Measurements from ENCODE around the gene RALGPS2. TPM values are rescaled to one million over a fixed set of nuclear protein-coding genes. Genes with fewer than 3 reads are reported as not detected.

RALGPS2 gene
- total and polyA plus RNA-seq, 9 of the 15 experiments (the other 6 are each of a cell fraction or from before 2014, with no cell fraction given) = 0.28 to 6.5 (median 2.6) TPM

- ChIA-PET CTCF (ENCODE audit: low intra/inter-chr PET ratio) (interaction anchor here (0.5 kb wide), 1 partner anchor 22 kb away, joined by 3 read pairs; no protein-coding TSS in a partner anchor), POLR2A (interaction anchor here (0.5 kb wide), 1 partner anchor 406 kb away, joined by 3 read pairs; no protein-coding TSS in a partner anchor)
- TF ChIP-seq NFXL1 (CRISPR knock-in tag; IDR thresholded peaks at IDR 0.05) (no peak), BHLHE40 (IDR thresholded peaks at IDR 0.05; ENCODE audit: low read length) (no peak), ILF3 (IDR thresholded peaks at IDR 0.05; ENCODE audit: borderline replicate concordance) (no peak), ARHGAP35 (IDR thresholded peaks at IDR 0.05; ENCODE audit: partially characterized antibody) (no peak), EGR1 (conservative IDR thresholded peaks at IDR 0.05) (no peak)
- TF ChIP-seq, protein P1, sequence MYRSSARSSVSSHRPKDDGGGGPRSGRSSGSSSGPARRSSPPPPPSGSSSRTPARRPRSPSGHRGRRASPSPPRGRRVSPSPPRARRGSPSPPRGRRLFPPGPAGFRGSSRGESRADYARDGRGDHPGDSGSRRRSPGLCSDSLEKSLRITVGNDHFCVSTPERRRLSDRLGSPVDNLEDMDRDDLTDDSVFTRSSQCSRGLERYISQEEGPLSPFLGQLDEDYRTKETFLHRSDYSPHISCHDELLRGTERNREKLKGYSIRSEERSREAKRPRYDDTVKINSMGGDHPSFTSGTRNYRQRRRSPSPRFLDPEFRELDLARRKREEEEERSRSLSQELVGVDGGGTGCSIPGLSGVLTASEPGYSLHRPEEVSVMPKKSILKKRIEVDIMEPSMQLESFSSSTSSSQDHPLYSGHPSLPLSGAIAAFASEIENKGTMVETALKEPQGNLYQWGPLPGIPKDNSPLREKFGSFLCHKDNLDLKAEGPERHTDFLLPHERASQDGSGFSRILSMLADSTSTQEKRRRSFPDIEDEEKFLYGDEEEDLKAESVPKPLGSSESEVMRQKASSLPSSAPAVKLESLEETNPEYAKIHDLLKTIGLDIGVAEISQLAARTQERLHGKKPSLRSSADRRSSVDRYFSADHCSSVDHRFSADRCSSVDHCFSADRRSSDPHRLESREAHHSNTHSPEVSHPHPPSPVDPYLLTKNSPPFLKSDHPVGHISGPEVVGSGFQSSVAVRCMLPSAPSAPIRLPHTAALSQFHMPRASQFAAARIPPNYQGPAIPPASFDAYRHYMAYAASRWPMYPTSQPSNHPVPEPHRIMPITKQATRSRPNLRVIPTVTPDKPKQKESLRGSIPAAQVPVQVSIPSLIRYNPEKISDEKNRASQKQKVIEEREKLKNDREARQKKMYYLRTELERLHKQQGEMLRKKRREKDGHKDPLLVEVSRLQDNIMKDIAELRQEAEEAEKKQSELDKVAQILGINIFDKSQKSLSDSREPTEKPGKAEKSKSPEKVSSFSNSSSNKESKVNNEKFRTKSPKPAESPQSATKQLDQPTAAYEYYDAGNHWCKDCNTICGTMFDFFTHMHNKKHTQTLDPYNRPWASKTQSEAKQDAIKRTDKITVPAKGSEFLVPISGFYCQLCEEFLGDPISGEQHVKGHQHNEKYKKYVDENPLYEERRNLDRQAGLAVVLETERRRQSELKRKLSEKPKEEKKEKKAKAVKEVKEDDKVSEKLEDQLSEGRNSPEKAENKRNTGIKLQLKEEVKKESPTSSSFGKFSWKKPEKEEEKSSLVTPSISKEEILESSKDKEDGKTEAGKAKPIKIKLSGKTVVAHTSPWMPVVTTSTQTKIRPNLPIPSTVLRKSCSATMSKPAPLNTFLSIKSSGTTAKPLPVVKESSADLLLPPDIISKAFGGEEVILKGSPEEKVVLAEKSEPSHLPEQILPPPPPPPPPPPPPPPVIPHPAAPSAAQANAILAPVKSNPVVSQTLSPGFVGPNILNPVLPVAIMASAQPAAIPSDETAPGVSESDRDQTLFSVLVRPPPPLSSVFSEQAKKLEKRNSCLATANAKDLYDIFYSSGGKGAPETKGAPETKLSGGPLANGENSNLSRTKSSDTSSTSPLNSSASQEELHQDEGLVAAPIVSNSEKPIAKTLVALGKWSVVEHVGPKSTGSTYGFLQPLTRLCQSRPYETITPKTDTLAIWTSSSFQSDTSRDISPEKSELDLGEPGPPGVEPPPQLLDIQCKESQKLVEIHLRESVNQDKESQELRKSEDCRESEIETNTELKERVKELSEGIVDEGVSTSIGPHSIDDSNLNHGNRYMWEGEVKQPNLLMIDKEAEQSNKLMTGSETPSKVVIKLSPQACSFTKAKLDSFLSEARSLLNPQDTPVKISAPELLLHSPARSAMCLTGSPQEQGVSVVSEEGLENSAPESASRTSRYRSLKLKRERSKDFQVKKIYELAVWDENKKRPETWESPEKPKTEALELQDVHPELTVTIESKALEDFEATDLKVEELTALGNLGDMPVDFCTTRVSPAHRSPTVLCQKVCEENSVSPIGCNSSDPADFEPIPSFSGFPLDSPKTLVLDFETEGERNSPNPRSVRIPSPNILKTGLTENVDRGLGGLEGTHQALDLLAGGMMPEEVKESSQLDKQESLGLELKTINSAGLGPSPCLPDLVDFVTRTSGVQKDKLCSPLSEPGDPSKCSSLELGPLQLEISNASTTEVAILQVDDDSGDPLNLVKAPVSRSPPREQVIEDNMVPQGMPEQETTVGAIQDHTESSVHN (IDR thresholded peaks at IDR 0.05; ENCODE audit: borderline replicate concordance in 1 of 2, low read depth in 1 of 2) = no peak
- TF ChIP-seq, protein P2, sequence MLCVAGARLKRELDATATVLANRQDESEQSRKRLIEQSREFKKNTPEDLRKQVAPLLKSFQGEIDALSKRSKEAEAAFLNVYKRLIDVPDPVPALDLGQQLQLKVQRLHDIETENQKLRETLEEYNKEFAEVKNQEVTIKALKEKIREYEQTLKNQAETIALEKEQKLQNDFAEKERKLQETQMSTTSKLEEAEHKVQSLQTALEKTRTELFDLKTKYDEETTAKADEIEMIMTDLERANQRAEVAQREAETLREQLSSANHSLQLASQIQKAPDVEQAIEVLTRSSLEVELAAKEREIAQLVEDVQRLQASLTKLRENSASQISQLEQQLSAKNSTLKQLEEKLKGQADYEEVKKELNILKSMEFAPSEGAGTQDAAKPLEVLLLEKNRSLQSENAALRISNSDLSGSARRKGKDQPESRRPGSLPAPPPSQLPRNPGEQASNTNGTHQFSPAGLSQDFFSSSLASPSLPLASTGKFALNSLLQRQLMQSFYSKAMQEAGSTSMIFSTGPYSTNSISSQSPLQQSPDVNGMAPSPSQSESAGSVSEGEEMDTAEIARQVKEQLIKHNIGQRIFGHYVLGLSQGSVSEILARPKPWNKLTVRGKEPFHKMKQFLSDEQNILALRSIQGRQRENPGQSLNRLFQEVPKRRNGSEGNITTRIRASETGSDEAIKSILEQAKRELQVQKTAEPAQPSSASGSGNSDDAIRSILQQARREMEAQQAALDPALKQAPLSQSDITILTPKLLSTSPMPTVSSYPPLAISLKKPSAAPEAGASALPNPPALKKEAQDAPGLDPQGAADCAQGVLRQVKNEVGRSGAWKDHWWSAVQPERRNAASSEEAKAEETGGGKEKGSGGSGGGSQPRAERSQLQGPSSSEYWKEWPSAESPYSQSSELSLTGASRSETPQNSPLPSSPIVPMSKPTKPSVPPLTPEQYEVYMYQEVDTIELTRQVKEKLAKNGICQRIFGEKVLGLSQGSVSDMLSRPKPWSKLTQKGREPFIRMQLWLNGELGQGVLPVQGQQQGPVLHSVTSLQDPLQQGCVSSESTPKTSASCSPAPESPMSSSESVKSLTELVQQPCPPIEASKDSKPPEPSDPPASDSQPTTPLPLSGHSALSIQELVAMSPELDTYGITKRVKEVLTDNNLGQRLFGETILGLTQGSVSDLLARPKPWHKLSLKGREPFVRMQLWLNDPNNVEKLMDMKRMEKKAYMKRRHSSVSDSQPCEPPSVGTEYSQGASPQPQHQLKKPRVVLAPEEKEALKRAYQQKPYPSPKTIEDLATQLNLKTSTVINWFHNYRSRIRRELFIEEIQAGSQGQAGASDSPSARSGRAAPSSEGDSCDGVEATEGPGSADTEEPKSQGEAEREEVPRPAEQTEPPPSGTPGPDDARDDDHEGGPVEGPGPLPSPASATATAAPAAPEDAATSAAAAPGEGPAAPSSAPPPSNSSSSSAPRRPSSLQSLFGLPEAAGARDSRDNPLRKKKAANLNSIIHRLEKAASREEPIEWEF (CRISPR knock-in tag; IDR thresholded peaks at IDR 0.05) = no peak
- TF ChIP-seq, protein P3, sequence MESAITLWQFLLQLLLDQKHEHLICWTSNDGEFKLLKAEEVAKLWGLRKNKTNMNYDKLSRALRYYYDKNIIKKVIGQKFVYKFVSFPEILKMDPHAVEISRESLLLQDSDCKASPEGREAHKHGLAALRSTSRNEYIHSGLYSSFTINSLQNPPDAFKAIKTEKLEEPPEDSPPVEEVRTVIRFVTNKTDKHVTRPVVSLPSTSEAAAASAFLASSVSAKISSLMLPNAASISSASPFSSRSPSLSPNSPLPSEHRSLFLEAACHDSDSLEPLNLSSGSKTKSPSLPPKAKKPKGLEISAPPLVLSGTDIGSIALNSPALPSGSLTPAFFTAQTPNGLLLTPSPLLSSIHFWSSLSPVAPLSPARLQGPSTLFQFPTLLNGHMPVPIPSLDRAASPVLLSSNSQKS (CRISPR knock-in tag; IDR thresholded peaks at IDR 0.05) = no peak
These were observed 221.4 kb downstream of the RALGPS2 start for GRCh38 chr1:178946416-178946815.

More at GRCh38 chr1:178946416-178946815, 221.4 kb downstream of the RALGPS2 start:
- in situ Hi-C loops (cut with MboI) (no loop called here), intact Hi-C loops (cut with micrococcal nuclease) (no loop called here)
- H3K27ac ChIP-seq (ENCODE audit: extremely low read depth, low read depth, low read length) = no peak overlapping the region
- no peak for DNase-seq (ENCODE audit: extremely low read depth in 1 of 4, low spot score in 3 of 4)
- H2AFZ ChIP-seq (ENCODE audit: low read depth, low read length) = no peak overlapping the region
- H3K9ac ChIP-seq (ENCODE audit: insufficient read depth in 1 of 2, low read depth in 2 of 2, low read length in 2 of 2) = 0 out of 4 replicates have a peak overlapping the region, but pooled peaks of 1 of the 2 experiments have one; percentile 29
- 2% methylated on average over 13 of the region's 13 CpGs for whole genome bisulfite sequencing (ENCODE audit: insufficient coverage, low coverage, missing lambda C conversion rate)
- BruUV-seq (replicated peaks) = no TSS peak
- no peak overlapping the region for H3K4me3 ChIP-seq
- peak; percentile 17; the same call in 1 of the 3 replicates for ATAC-seq
- no peaks in the 10 kb centered on the region for H3K9me1 ChIP-seq (ENCODE audit: control insufficient read depth, insufficient read depth, low read length)
- H3K9me3 ChIP-seq (replicated peaks; ENCODE audit: control insufficient read depth, insufficient read depth, low read depth, low read length) = no peaks in the 10 kb centered on the region
- H3K27me3 ChIP-seq (ENCODE audit: control insufficient read depth in 2 of 2, insufficient read depth in 2 of 2, low read length in 2 of 2) = peaks cover 53 to 63% of the 10 kb centered on the region in 2 experiments
- no peak overlapping the region for H3K4me2 ChIP-seq (ENCODE audit: insufficient read depth, low read length)
- no peaks in the 10 kb centered on the region for H3K36me3 ChIP-seq (ENCODE audit: control insufficient read depth, insufficient read depth, low read length)
- no peak for FAIRE-seq
- no peaks in the 10 kb centered on the region; a peak in 1 of 5 replicates for H3K4me1 ChIP-seq (replicated peaks in 1 of 2; ENCODE audit: control insufficient read depth in 2 of 2, insufficient read depth in 2 of 2, low read length in 2 of 2)
- no peaks in the 10 kb centered on the region for H3K79me2 ChIP-seq (ENCODE audit: control insufficient read depth, insufficient read depth, low read length)
- H4K20me1 ChIP-seq (replicated peaks; ENCODE audit: control insufficient read depth, insufficient read depth, low read length) = no peaks in the 10 kb centered on the region
